H9 (cell line): Measurements from ENCODE around the gene ANXA7. TPM values are rescaled to one million over a fixed set of nuclear protein-coding genes. Genes with fewer than 3 reads are reported as not detected.
A peak's percentile ranks its signal among the peaks of the same experiment; 100 is the strongest.

Source experiments
- DNase-seq: peaks from one replicate; pipeline ENCODE4 v3.0.0-alpha.2; 2017
- H2AFZ ChIP-seq: one replicate; pipeline ENCODE4 v1.6.1; 2013; ENCODE audit warnings: mild to moderate bottlenecking, low read length, control low read depth, moderate library complexity
- H2AK5ac ChIP-seq: 2 replicates; pipeline ENCODE4 v1.6.1; 2013; ENCODE audit warnings: low read length, control low read depth, mixed read lengths; ENCODE audit not compliant: insufficient read length
- H2BK120ac ChIP-seq: one replicate; pipeline ENCODE4 v1.6.1; 2013; ENCODE audit warnings: low read depth, mild to moderate bottlenecking, low read length, control low read depth, inconsistent platforms; ENCODE audit not compliant: poor library complexity, severe bottlenecking
- H2BK12ac ChIP-seq: 2 replicates; pipeline ENCODE4 v1.6.1; 2013; ENCODE audit warnings: low read length, control low read depth, mixed read lengths, low read depth; ENCODE audit not compliant: insufficient read length
- H2BK15ac ChIP-seq: 2 replicates; pipeline ENCODE4 v1.6.1; 2013; ENCODE audit warnings: low read depth, low read length, control low read depth
- H2BK20ac ChIP-seq: one replicate; pipeline ENCODE4 v1.6.1; 2013; ENCODE audit warnings: low read depth, mild to moderate bottlenecking, low read length, control low read depth, inconsistent platforms; ENCODE audit not compliant: poor library complexity, severe bottlenecking
- H2BK5ac ChIP-seq: 2 replicates; pipeline ENCODE4 v1.6.1; 2013; ENCODE audit warnings: low read length, control low read depth, mixed read lengths; ENCODE audit not compliant: insufficient read length
- H3K14ac ChIP-seq: 2 replicates; pipeline ENCODE4 v1.6.1; 2013; ENCODE audit warnings: low read length, control low read depth; ENCODE audit not compliant: insufficient read depth
- H3K18ac ChIP-seq: 2 replicates; pipeline ENCODE4 v1.6.1; 2013; ENCODE audit warnings: low read depth, mild to moderate bottlenecking, mixed read lengths, low read length, control low read depth; ENCODE audit not compliant: insufficient read length
- H3K23ac ChIP-seq: 2 replicates; pipeline ENCODE4 v1.6.1; 2013; ENCODE audit warnings: low read length, control low read depth, mixed read lengths, low read depth; ENCODE audit not compliant: insufficient read length
- H3K23me2 ChIP-seq: 2 replicates; pipeline ENCODE4 v1.6.1; 2013; ENCODE audit warnings: low read depth, mild to moderate bottlenecking, mixed read lengths, low read length, control low read depth; ENCODE audit not compliant: insufficient read length, poor library complexity, severe bottlenecking
- H3K27ac ChIP-seq: 2 replicates; pipeline ENCODE4 v1.5.1; 2013; ENCODE audit warnings: low read length, control low read depth, mixed read lengths, low read depth; ENCODE audit not compliant: insufficient read length
- H3K27me3 ChIP-seq: 2 replicates; pipeline ENCODE4 v1.6.1; 2013; ENCODE audit warnings: low read length, control low read depth, inconsistent platforms; ENCODE audit not compliant: insufficient read depth
- H3K4ac ChIP-seq: 2 replicates; pipeline ENCODE4 v1.6.1; 2013; ENCODE audit warnings: low read depth, mild to moderate bottlenecking, control low read depth, inconsistent platforms, low read length, moderate library complexity
- H3K4me1 ChIP-seq: 2 replicates; pipeline ENCODE4 v1.6.1; 2013; ENCODE audit warnings: low read length, control low read depth, inconsistent platforms; ENCODE audit not compliant: insufficient read depth
- H3K4me2 ChIP-seq: 2 replicates; pipeline ENCODE4 v1.6.1; 2013; ENCODE audit warnings: low read length, control low read depth, mixed read lengths; ENCODE audit not compliant: insufficient read length, insufficient read depth
- H3K56ac ChIP-seq: 2 replicates; pipeline ENCODE4 v1.6.1; 2013; ENCODE audit warnings: low read depth, mild to moderate bottlenecking, mixed read lengths, low read length, control low read depth; ENCODE audit not compliant: insufficient read length
- H3K79me1 ChIP-seq: 2 replicates; pipeline ENCODE4 v1.6.1; 2013; ENCODE audit warnings: low read depth, mild to moderate bottlenecking, moderate library complexity, low read length, control low read depth, inconsistent platforms; ENCODE audit not compliant: insufficient read depth, poor library complexity, severe bottlenecking
- H3K79me2 ChIP-seq: 2 replicates; pipeline ENCODE4 v1.6.1; 2013; ENCODE audit warnings: low read length, control low read depth, inconsistent platforms; ENCODE audit not compliant: insufficient read depth
- H3K9ac ChIP-seq: 2 replicates; pipeline ENCODE4 v1.6.1; 2013; ENCODE audit warnings: low read length, control low read depth, mixed read lengths; ENCODE audit not compliant: insufficient read length; ENCODE audit errors: extremely low read depth
- H3K9me3 ChIP-seq: one replicate; pipeline ENCODE4 v1.6.1; 2013; ENCODE audit warnings: low read depth, low read length, inconsistent platforms; ENCODE audit not compliant: control insufficient read depth
- H3T11ph ChIP-seq: one replicate; pipeline ENCODE4 v1.6.1; 2013; ENCODE audit warnings: mild to moderate bottlenecking, low read length, control low read depth, inconsistent platforms
- H4K20me1 ChIP-seq: one replicate; pipeline ENCODE4 v1.6.1; 2013; ENCODE audit not compliant: control insufficient read depth, insufficient read length, insufficient read depth
- H4K5ac ChIP-seq: 2 replicates; pipeline ENCODE4 v1.6.1; 2013; ENCODE audit warnings: low read depth, mild to moderate bottlenecking, mixed read lengths, low read length, control low read depth; ENCODE audit not compliant: insufficient read length
- H4K8ac ChIP-seq: replicated peaks from 2 replicates; pipeline ENCODE4 v1.6.1; 2013; ENCODE audit warnings: low read length, control low read depth, mixed read lengths, low read depth; ENCODE audit not compliant: insufficient read length
- H4K91ac ChIP-seq: 2 replicates; pipeline ENCODE4 v1.6.1; 2013; ENCODE audit warnings: low read depth, mild to moderate bottlenecking, moderate library complexity, mixed read lengths, low read length, control low read depth; ENCODE audit not compliant: insufficient read length
- H3K27ac Mint-ChIP-seq, 3 experiments: 2 replicates in 2 of 3; 3 replicates in 1 of 3; pipeline ENCODE4 v1.8.0; 2020 to 2021; ENCODE audit warnings: mixed read lengths in 3 of 3, mild to moderate bottlenecking in 1 of 3, moderate library complexity in 1 of 3
- H3K27me3 Mint-ChIP-seq: 2 replicates; pipeline ENCODE4 v1.8.0; 2021; ENCODE audit warnings: low read depth, mild to moderate bottlenecking, moderate library complexity, mixed read lengths
- H3K36me3 Mint-ChIP-seq, 3 experiments: 2 replicates in 2 of 3; 3 replicates in 1 of 3; pipeline ENCODE4 v1.8.0; 2020 to 2021; ENCODE audit warnings: low read depth in 3 of 3, mixed read lengths in 3 of 3; ENCODE audit not compliant: insufficient read depth in 1 of 3
- H3K4me1 Mint-ChIP-seq, 2 experiments: 2 replicates each; pipeline ENCODE4 v1.8.0; 2020; ENCODE audit warnings: mixed read lengths in 2 of 2
- H3K4me3 Mint-ChIP-seq, 2 experiments: 2 replicates in 1 of 2; 3 replicates in 1 of 2; pipeline ENCODE4 v1.8.0; 2020 to 2021; ENCODE audit warnings: mild to moderate bottlenecking in 2 of 2, mixed read lengths in 2 of 2, moderate library complexity in 1 of 2
- H3K9me3 Mint-ChIP-seq, 2 experiments: 2 replicates in 1 of 2; 3 replicates in 1 of 2; pipeline ENCODE4 v1.8.0; 2020; ENCODE audit warnings: mild to moderate bottlenecking in 2 of 2, mixed read lengths in 2 of 2, moderate library complexity in 1 of 2
- WGBS: extraction: QIAGEN DNeasy Blood & Tissue Kit; methylation state at CpG from one replicate; pipeline ENCODE4 v1.1.7; 2013; ENCODE audit warnings: missing lambda C conversion rate, low lambda C conversion rate, mixed read lengths; ENCODE audit not compliant: insufficient read length; ENCODE audit errors: extremely low coverage; 5-methylcytosine and 5-hydroxymethylcytosine counted together
- total RNA-seq: library from RNA; stranded (reverse); gene quantifications from 2 replicates; pipeline ENCODE4 v1.2.1, GENCODE V29; 2021
- TF ChIP-seq, protein P1 (sequence below): fragments of 200-600 bp; sonication (generic); conservative IDR thresholded peaks from 3 replicates; pipeline ENCODE4 v1.8.0; 2021; ENCODE audit warnings: antibody characterized with exemption, mild to moderate bottlenecking

The ANXA7 gene
- total RNA-seq, 1 experiment from 2014 or later = 84.6 TPM

DNA sequence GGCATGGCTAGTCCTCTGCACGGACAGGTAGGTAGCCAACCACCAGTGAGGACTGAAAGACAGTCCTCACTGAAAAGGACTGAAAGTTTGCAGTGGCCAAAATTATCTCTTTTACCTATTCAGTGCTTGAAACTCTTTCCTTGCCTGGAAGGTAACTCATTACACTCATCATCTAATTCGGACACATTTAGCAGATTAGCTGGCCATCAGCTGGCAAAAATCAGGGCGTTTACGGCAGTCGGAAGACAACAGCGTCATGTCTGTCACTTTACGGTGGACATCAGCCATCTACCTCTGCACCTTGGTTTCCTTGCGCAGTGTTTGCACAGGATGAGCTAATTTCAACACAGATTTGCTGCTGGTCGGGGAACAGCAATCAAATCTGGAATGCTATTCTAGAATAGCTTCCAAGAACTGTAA is 740 bp downstream of the ANXA7 start:
- no CpG with 5 or more reads among the region's 9 CpGs for WGBS

More for the DNA sequence above, 740 bp downstream of the ANXA7 start:
- peak overlapping the region; percentile 48 for H3K27ac ChIP-seq
- H3K9me3 ChIP-seq = no peaks in the 10 kb centered on the region
- Mint-ChIP-seq H3K4me1 (peaks cover 25 to 30% of the 10 kb centered on the region in 2 experiments), H3K9me3 (no peaks in the 10 kb centered on the region), H3K27ac (peak overlapping the region; percentile 53 to 92 (median 89); a peak in 5 of 7 replicates), H3K4me3 (peak overlapping the region; percentile 74 to 89), H3K27me3 (peaks cover 4% of the 10 kb centered on the region; the same call in 1 of the 2 replicates), H3K36me3 (peaks cover 0 to 10% (median 0%) of the 10 kb centered on the region in 3 experiments; a peak in 2 of 7 replicates)
- no peak overlapping the region for H4K8ac ChIP-seq
- no peak overlapping the region for H2AFZ ChIP-seq
- H2BK5ac ChIP-seq = no peak overlapping the region
- TF ChIP-seq, protein P1, sequence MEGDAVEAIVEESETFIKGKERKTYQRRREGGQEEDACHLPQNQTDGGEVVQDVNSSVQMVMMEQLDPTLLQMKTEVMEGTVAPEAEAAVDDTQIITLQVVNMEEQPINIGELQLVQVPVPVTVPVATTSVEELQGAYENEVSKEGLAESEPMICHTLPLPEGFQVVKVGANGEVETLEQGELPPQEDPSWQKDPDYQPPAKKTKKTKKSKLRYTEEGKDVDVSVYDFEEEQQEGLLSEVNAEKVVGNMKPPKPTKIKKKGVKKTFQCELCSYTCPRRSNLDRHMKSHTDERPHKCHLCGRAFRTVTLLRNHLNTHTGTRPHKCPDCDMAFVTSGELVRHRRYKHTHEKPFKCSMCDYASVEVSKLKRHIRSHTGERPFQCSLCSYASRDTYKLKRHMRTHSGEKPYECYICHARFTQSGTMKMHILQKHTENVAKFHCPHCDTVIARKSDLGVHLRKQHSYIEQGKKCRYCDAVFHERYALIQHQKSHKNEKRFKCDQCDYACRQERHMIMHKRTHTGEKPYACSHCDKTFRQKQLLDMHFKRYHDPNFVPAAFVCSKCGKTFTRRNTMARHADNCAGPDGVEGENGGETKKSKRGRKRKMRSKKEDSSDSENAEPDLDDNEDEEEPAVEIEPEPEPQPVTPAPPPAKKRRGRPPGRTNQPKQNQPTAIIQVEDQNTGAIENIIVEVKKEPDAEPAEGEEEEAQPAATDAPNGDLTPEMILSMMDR = no peak
- H3K56ac ChIP-seq = peak overlapping the region; percentile 1
- H2BK120ac ChIP-seq = no peak overlapping the region
- H2BK20ac ChIP-seq = no peak overlapping the region
- no peak overlapping the region for H3K23ac ChIP-seq
- no peaks in the 10 kb centered on the region for H3K4me1 ChIP-seq
- no peak overlapping the region for H2AK5ac ChIP-seq
- peak; percentile 53 for DNase-seq
- H3K4ac ChIP-seq = no peak overlapping the region
- peak overlapping the region; percentile 2 for H4K5ac ChIP-seq
- no peaks in the 10 kb centered on the region for H3K79me1 ChIP-seq
- H2BK15ac ChIP-seq = no peak overlapping the region
- peak overlapping the region; percentile 87 for H3K9ac ChIP-seq
- H3K14ac ChIP-seq = peak overlapping the region; percentile 98; the same call in 1 of the 2 replicates
- H3K79me2 ChIP-seq = peaks cover 6% of the 10 kb centered on the region; the same call in 1 of the 2 replicates
- H2BK12ac ChIP-seq = no peak overlapping the region
- no peaks in the 10 kb centered on the region for H4K20me1 ChIP-seq
- peaks cover 16% of the 10 kb centered on the region for H3K23me2 ChIP-seq
- H3T11ph ChIP-seq = no peak overlapping the region
- H3K4me2 ChIP-seq = peak overlapping the region; percentile 94
- H3K27me3 ChIP-seq = no peaks in the 10 kb centered on the region
- H3K18ac ChIP-seq = peak overlapping the region; percentile 98
- peak overlapping the region; percentile 81 for H4K91ac ChIP-seq
